Measurements from ENCODE around the gene TGFBR3.

The TGFBR3 gene

GRCh38 chr1:91691525-91691924 lies 194.4 kb downstream of the TGFBR3 start:
- TF ChIP-seq CTCF (IDR thresholded peaks at IDR 0.05; ENCODE audit: low read depth, low read length), result no peak
- TF ChIP-seq EZH2phosphoT487 (IDR thresholded peaks at IDR 0.05; ENCODE audit: low read depth), result no peak
- H2AFZ ChIP-seq (ENCODE audit: low read depth, low read length), result no peak overlapping the region
- no peaks in the 10 kb centered on the region for H3K79me2 ChIP-seq (ENCODE audit: low read length)
- no peaks in the 10 kb centered on the region for H3K27me3 ChIP-seq (ENCODE audit: low read depth, low read length)
- H3K4me2 ChIP-seq (ENCODE audit: low read length), result no peak overlapping the region
- peaks cover 24% of the 10 kb centered on the region for H3K4me1 ChIP-seq (ENCODE audit: low read length)
- no peaks in the 10 kb centered on the region for H4K20me1 ChIP-seq (ENCODE audit: insufficient read depth, low read length)
- H3K36me3 ChIP-seq (replicated peaks; ENCODE audit: low read depth, low read length), result no peaks in the 10 kb centered on the region
- no peaks in the 10 kb centered on the region for H3K9me3 ChIP-seq (ENCODE audit: insufficient read depth, low read length)
- H3K9ac ChIP-seq (ENCODE audit: low read length), result no peak overlapping the region
- no peak overlapping the region for H3K4me3 ChIP-seq (ENCODE audit: low read length)
- no peak overlapping the region for H3K27ac ChIP-seq (ENCODE audit: low read length)

GRCh38 chr1:91689641-91690481 lies 196.1 kb downstream of the TGFBR3 start:
- no peaks in the 10 kb centered on the region for H3K27me3 ChIP-seq (ENCODE audit: low read depth, low read length)

GRCh38 chr1:91687452-91687851 lies 198.5 kb downstream of the TGFBR3 start:
- TF ChIP-seq CTCF (IDR thresholded peaks at IDR 0.05; ENCODE audit: low read depth, low read length) (no peak), EZH2phosphoT487 (IDR thresholded peaks at IDR 0.05; ENCODE audit: low read depth) (no peak)
- peaks cover 47% of the 10 kb centered on the region for H3K4me1 ChIP-seq (ENCODE audit: low read length)
- H3K36me3 ChIP-seq (replicated peaks; ENCODE audit: low read depth, low read length), result no peaks in the 10 kb centered on the region
- H4K20me1 ChIP-seq (ENCODE audit: insufficient read depth, low read length), result no peaks in the 10 kb centered on the region
- no peaks in the 10 kb centered on the region for H3K27me3 ChIP-seq (ENCODE audit: low read depth, low read length)
- H2AFZ ChIP-seq (ENCODE audit: low read depth, low read length), result no peak overlapping the region
- no peaks in the 10 kb centered on the region for H3K9me3 ChIP-seq (ENCODE audit: insufficient read depth, low read length)
- H3K9ac ChIP-seq (ENCODE audit: low read length), result no peak overlapping the region
- H3K79me2 ChIP-seq (ENCODE audit: low read length), result no peaks in the 10 kb centered on the region
- H3K4me3 ChIP-seq (ENCODE audit: low read length), result no peak overlapping the region
- H3K4me2 ChIP-seq (ENCODE audit: low read length), result no peak overlapping the region
- H3K27ac ChIP-seq (ENCODE audit: low read length), result no peak overlapping the region

More at GRCh38 chr1:91689641-91690481, 196.1 kb downstream of the TGFBR3 start:
- Histone ChIP-seq H4K20me1 (ENCODE audit: insufficient read depth, low read length) (no peaks in the 10 kb centered on the region), H3K4me3 (ENCODE audit: low read length) (peak overlapping the region; percentile 53), H3K9ac (ENCODE audit: low read length) (peak overlapping the region; percentile 23; the same call in 1 of the 2 replicates), H3K4me1 (ENCODE audit: low read length) (peaks cover 28% of the 10 kb centered on the region), H3K27ac (ENCODE audit: low read length) (peak overlapping the region; percentile 62; the same call in 1 of the 2 replicates), H3K4me2 (ENCODE audit: low read length) (peak overlapping the region; percentile 67), H3K79me2 (ENCODE audit: low read length) (no peaks in the 10 kb centered on the region), H2AFZ (ENCODE audit: low read depth, low read length) (no peak overlapping the region), H3K9me3 (ENCODE audit: insufficient read depth, low read length) (no peaks in the 10 kb centered on the region), H3K36me3 (replicated peaks; ENCODE audit: low read depth, low read length) (no peaks in the 10 kb centered on the region)
- TF ChIP-seq CTCF (IDR thresholded peaks at IDR 0.05; ENCODE audit: low read depth, low read length) (no peak), EZH2phosphoT487 (IDR thresholded peaks at IDR 0.05; ENCODE audit: low read depth) (no peak)

GRCh38 chr1:91685994-91686393 lies 200.0 kb downstream of the TGFBR3 start:
- H3K4me3 ChIP-seq (ENCODE audit: low read length), result no peak overlapping the region
- no peaks in the 10 kb centered on the region for H3K27me3 ChIP-seq (ENCODE audit: low read depth, low read length)
- H4K20me1 ChIP-seq (ENCODE audit: insufficient read depth, low read length), result no peaks in the 10 kb centered on the region
- H3K9ac ChIP-seq (ENCODE audit: low read length), result no peak overlapping the region
- no peaks in the 10 kb centered on the region for H3K79me2 ChIP-seq (ENCODE audit: low read length)
- no peak overlapping the region for H2AFZ ChIP-seq (ENCODE audit: low read depth, low read length)
- peaks cover 52% of the 10 kb centered on the region for H3K4me1 ChIP-seq (ENCODE audit: low read length)
- no peak overlapping the region for H3K4me2 ChIP-seq (ENCODE audit: low read length)
- H3K36me3 ChIP-seq (replicated peaks; ENCODE audit: low read depth, low read length), result no peaks in the 10 kb centered on the region
- TF ChIP-seq EZH2phosphoT487 (IDR thresholded peaks at IDR 0.05; ENCODE audit: low read depth) (no peak), CTCF (IDR thresholded peaks at IDR 0.05; ENCODE audit: low read depth, low read length) (no peak)
- no peaks in the 10 kb centered on the region for H3K9me3 ChIP-seq (ENCODE audit: insufficient read depth, low read length)
- no peak overlapping the region for H3K27ac ChIP-seq (ENCODE audit: low read length)

Data from OCI-LY3 (cell line).